ENCODE results near the gene GNB5. TPM values are rescaled to one million over a fixed set of nuclear protein-coding genes. Genes with fewer than 3 reads are reported as not detected.

Gene GNB5
- total RNA-seq, 1 experiment from 2014 or later, result 29.8 TPM

DNA sequence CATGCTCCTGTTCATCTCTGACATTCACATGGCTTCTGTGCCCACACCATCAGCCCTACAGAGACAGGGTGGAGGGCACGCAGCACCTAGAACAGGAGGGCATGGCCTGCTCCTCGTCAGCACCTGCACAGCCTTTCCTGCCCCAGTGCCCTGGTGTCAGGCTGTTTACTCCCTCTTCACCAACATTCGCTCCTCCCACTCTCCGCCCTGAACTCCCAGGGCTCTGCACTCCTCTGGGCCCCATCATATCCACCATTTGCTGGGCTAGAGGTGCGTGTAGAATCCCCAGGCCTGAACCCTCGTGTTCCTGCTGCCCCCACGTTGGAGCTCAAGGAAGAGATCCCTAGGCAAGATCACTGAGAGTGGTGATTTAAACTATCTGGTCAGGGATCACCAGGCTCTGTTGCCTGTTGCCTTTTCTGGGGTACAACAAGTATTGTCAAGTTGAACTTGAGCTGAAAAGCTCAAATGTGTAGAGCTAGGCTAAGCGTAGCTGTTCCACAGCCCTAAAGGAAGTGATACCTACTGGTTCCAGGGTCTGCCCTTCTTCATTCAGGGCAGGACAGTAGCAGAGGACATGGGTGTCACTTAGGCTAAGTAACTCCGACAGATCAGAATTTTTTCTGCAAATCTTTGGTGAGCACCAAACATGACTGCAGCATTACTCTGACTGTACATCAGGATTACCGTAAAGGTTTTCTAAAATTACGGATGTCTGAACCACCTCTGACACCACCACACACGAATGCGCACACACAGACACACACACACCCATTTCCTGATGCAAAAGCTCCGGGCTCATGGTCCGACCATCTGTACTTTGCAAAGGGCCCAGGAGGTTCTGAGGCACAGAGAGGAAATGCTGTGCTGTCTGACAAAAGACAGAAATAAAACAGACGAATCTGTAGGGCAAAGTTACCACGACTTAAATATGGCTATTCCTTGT is 43.7 kb upstream of the GNB5 start:
- no peak for DNase-seq

More for the DNA sequence above, 43.7 kb upstream of the GNB5 start:
- Histone ChIP-seq H2AK5ac (ENCODE audit: insufficient read length, low read length) (no peak overlapping the region), H3K4me1 (ENCODE audit: insufficient read depth, low read length) (no peaks in the 10 kb centered on the region), H3K4ac (ENCODE audit: low read depth, low read length) (no peak overlapping the region), H3K27ac (ENCODE audit: insufficient read length, low read depth, low read length) (no peak overlapping the region), H3K14ac (ENCODE audit: insufficient read depth, low read length) (no peak overlapping the region), H2BK120ac (ENCODE audit: low read depth, low read length, poor library complexity, severe bottlenecking) (no peak overlapping the region), H3K9me3 (ENCODE audit: control insufficient read depth, low read depth, low read length) (no peaks in the 10 kb centered on the region), H2AFZ (ENCODE audit: low read length) (no peak overlapping the region), H3K27me3 (ENCODE audit: insufficient read depth, low read length) (no peaks in the 10 kb centered on the region), H4K20me1 (ENCODE audit: control insufficient read depth, insufficient read depth, insufficient read length) (no peaks in the 10 kb centered on the region), H3T11ph (ENCODE audit: low read length) (no peak overlapping the region), H4K8ac (replicated peaks; ENCODE audit: insufficient read length, low read depth, low read length) (no peak overlapping the region), H3K4me2 (ENCODE audit: insufficient read depth, insufficient read length, low read length) (no peak overlapping the region), H3K23me2 (ENCODE audit: insufficient read length, low read depth, low read length, poor library complexity, severe bottlenecking) (no peaks in the 10 kb centered on the region), H3K18ac (ENCODE audit: insufficient read length, low read depth, low read length) (no peak overlapping the region), H2BK5ac (ENCODE audit: insufficient read length, low read length) (no peak overlapping the region), H3K23ac (ENCODE audit: insufficient read length, low read depth, low read length) (no peak overlapping the region), H3K79me1 (ENCODE audit: insufficient read depth, low read depth, low read length, poor library complexity, severe bottlenecking) (no peaks in the 10 kb centered on the region), H2BK15ac (ENCODE audit: low read depth, low read length) (no peak overlapping the region), H3K79me2 (ENCODE audit: insufficient read depth, low read length) (no peaks in the 10 kb centered on the region), H4K5ac (ENCODE audit: insufficient read length, low read depth, low read length) (no peak overlapping the region), H2BK20ac (ENCODE audit: low read depth, low read length, poor library complexity, severe bottlenecking) (no peak overlapping the region), H2BK12ac (ENCODE audit: insufficient read length, low read depth, low read length) (no peak overlapping the region), H3K56ac (ENCODE audit: insufficient read length, low read depth, low read length) (no peak overlapping the region), H4K91ac (ENCODE audit: insufficient read length, low read depth, low read length) (no peak overlapping the region), H3K9ac (ENCODE audit: extremely low read depth, insufficient read length, low read length) (no peak overlapping the region)
- Mint-ChIP-seq H3K27me3 (ENCODE audit: low read depth) (no peaks in the 10 kb centered on the region), H3K36me3 (ENCODE audit: insufficient read depth in 1 of 3, low read depth in 3 of 3) (peaks cover 4 to 62% (median 61%) of the 10 kb centered on the region in 3 experiments; a peak in 5 of 7 replicates), H3K9me3 (no peaks in the 10 kb centered on the region), H3K27ac (no peak overlapping the region), H3K4me3 (no peak overlapping the region), H3K4me1 (no peaks in the 10 kb centered on the region)
- no CpG with 5 or more reads among the region's 17 CpGs for WGBS (ENCODE audit: extremely low coverage, insufficient read length, low lambda C conversion rate)
- TF ChIP-seq, protein P1, sequence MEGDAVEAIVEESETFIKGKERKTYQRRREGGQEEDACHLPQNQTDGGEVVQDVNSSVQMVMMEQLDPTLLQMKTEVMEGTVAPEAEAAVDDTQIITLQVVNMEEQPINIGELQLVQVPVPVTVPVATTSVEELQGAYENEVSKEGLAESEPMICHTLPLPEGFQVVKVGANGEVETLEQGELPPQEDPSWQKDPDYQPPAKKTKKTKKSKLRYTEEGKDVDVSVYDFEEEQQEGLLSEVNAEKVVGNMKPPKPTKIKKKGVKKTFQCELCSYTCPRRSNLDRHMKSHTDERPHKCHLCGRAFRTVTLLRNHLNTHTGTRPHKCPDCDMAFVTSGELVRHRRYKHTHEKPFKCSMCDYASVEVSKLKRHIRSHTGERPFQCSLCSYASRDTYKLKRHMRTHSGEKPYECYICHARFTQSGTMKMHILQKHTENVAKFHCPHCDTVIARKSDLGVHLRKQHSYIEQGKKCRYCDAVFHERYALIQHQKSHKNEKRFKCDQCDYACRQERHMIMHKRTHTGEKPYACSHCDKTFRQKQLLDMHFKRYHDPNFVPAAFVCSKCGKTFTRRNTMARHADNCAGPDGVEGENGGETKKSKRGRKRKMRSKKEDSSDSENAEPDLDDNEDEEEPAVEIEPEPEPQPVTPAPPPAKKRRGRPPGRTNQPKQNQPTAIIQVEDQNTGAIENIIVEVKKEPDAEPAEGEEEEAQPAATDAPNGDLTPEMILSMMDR (conservative IDR thresholded peaks at IDR 0.05), result no peak

All from H9 (cell line).